Tibial nerve (tissue), 4 donors: ENCODE data around the gene ENG. TPM values are rescaled to one million over a fixed set of nuclear protein-coding genes. Genes with fewer than 3 reads are reported as not detected.

Experiments
- DNase-seq, 2 donors: peaks; one replicate each; pipeline ENCODE4 v3.0.0-alpha.2; 2019; ENCODE audit warnings: low spot score in 2 of 2
- H3K27ac ChIP-seq, 4 donors: fragments of 200-600 bp; sonication (generic) in 3 of 4; one replicate each; pipeline ENCODE4 v1.5.1; 2017 to 2019; ENCODE audit warnings: mild to moderate bottlenecking in 1 of 4
- H3K27me3 ChIP-seq, 2 donors: fragments of 200-600 bp; sonication (generic) in 1 of 2; one replicate each; pipeline versions ENCODE4 v1.5.1 to v1.6.0; 2017 to 2019
- H3K36me3 ChIP-seq, 3 donors: fragments of 200-600 bp; sonication (generic); one replicate each; pipeline ENCODE4 v1.5.1; 2018 to 2019
- H3K4me1 ChIP-seq, 4 donors: fragments of 200-600 bp; sonication (generic) in 3 of 4; one replicate each; pipeline ENCODE4 v1.5.1; 2017 to 2019
- H3K4me3 ChIP-seq, 4 donors: fragments of 200-600 bp; sonication (generic) in 3 of 4; one replicate each; pipeline ENCODE4 v1.5.1; 2017 to 2019; ENCODE audit warnings: mild to moderate bottlenecking in 1 of 4, moderate library complexity in 1 of 4
- H3K9me3 ChIP-seq, 4 donors: fragments of 200-600 bp; sonication (generic) in 3 of 4; one replicate each; pipeline ENCODE4 v1.5.1; 2017 to 2019
- EP300 ChIP-seq, 2 donors: sonication (generic); formaldehyde crosslinking; IDR thresholded peaks; one replicate each; pipeline ENCODE4 v1.6.1; 2017; ENCODE audit warnings: antibody characterized with exemption in 2 of 2, mild to moderate bottlenecking in 1 of 2
- POLR2A ChIP-seq, 2 donors: fragments of 450-650 bp; IDR thresholded peaks; one replicate each; pipeline ENCODE4 v1.6.1; 2017; ENCODE audit warnings: antibody characterized with exemption in 2 of 2, mild to moderate bottlenecking in 2 of 2, moderate library complexity in 2 of 2
- WGBS, 2 donors: methylation state at CpG; one replicate each; pipeline ENCODE4 v1.1.5; 2018; 5-methylcytosine and 5-hydroxymethylcytosine counted together
- total RNA-seq, 4 donors: library from RNA; depleted of rRNA; stranded (reverse); fragments of >200 nt; gene quantifications; one replicate each; pipeline ENCODE4 v1.1.0, GENCODE V29; 2016
- TF ChIP-seq, protein P1 (sequence below), 5 experiments: fragments of 200-600 bp in 3 of 5; fragments of 450-650 bp in 2 of 5; sonication (generic) in 3 of 5; IDR thresholded peaks; one replicate each; pipeline ENCODE4 v1.5.1; 2016 to 2019; ENCODE audit warnings: antibody characterized with exemption in 5 of 5, mild to moderate bottlenecking in 3 of 5, moderate library complexity in 2 of 5

Gene ENG
- total RNA-seq, 4 donors from 2014 or later, result 24.9 to 137 (median 85.6) TPM

DNA sequence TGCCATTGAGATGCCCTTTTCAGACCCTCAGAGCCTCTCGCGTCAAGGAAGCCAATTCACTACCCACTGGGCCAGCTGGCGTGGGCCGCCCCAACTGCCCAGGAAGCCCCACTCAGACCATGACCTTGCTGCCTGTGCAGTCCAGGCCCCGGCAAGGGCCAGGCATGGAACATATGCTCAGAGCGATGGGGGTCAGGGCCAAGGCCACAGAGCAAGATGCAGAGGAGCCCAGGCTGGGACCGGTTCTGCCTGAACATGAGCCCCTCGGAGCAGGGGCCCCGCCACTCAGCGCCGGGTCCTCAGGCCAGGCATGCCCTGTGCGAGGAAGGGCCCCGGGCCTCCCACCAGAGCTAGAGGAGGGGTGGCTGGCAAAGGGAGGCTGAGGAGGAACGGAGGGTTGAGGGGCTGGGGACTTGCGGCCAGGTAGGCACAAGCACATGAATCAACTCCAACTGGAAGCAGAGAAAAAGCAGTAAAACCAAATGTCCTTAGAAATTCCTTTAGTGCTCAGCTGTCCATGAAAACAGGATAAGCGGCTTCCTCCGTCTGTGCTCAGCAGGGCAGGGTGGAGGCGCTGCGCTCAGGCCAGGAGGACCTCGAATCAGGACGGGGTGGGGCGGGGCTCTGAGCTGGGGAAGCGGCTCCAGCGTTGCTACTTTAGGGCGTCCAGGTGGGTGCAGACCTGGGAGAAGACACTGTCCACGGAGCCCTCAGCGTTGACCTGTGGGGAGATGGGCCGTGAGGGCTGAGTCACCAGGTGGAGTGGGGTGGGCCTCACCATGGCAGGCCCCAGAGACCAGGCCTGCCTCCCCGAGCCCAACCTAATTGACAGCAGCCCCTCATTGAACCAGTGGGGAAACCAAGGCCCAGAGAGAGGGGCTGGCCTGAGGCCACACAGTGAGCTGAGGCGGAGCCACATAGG lies 13.2 kb upstream of the ENG start:
- Histone ChIP-seq H3K9me3 (no peaks in the 10 kb centered on the region), H3K27ac (peak overlapping the region in 1 of 4 donors; percentile 50), H3K36me3 (peaks cover 0 to 52% (median 0%) of the 10 kb centered on the region in 3 donors), H3K27me3 (no peaks in the 10 kb centered on the region), H3K4me3 (no peak overlapping the region), H3K4me1 (peaks cover 0 to 22% (median 7%) of the 10 kb centered on the region in 4 donors)
- no peak for TF ChIP-seq POLR2A (IDR thresholded peaks at IDR 0.05)
- no peak for TF ChIP-seq EP300 (IDR thresholded peaks at IDR 0.05)
- TF ChIP-seq, protein P1, sequence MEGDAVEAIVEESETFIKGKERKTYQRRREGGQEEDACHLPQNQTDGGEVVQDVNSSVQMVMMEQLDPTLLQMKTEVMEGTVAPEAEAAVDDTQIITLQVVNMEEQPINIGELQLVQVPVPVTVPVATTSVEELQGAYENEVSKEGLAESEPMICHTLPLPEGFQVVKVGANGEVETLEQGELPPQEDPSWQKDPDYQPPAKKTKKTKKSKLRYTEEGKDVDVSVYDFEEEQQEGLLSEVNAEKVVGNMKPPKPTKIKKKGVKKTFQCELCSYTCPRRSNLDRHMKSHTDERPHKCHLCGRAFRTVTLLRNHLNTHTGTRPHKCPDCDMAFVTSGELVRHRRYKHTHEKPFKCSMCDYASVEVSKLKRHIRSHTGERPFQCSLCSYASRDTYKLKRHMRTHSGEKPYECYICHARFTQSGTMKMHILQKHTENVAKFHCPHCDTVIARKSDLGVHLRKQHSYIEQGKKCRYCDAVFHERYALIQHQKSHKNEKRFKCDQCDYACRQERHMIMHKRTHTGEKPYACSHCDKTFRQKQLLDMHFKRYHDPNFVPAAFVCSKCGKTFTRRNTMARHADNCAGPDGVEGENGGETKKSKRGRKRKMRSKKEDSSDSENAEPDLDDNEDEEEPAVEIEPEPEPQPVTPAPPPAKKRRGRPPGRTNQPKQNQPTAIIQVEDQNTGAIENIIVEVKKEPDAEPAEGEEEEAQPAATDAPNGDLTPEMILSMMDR (IDR thresholded peaks at IDR 0.05), result no peak
- DNase-seq, result no peak
- 82 to 83% methylated on average over 26 to 30 of the region's 30 CpGs for WGBS, 2 donors

DNA sequence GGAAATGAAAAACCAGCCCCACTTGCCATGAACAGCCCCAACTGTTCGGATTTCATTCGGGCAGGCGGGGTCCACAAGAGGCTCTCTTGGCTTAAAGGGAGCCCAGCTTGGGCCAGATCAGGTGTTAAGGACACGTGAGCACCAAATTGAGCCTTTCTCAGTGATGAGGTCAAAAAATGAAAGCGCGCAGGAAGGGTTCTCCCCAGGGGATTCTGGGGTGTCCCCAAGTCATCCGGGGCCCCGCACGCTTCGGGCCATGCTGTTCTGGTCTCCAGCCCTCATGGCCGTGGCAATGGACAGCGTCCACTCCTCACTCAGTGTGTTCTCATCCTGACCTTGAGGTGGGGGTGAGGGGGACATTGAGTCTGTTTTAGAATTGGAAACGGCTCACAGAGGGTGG lies 12.1 kb upstream of the ENG start:
- Histone ChIP-seq H3K9me3 (no peaks in the 10 kb centered on the region), H3K27me3 (no peaks in the 10 kb centered on the region), H3K36me3 (peaks cover 0 to 41% (median 0%) of the 10 kb centered on the region in 3 donors), H3K4me1 (peaks cover 0 to 33% (median 17%) of the 10 kb centered on the region in 4 donors), H3K4me3 (no peak overlapping the region), H3K27ac (no peak overlapping the region)
- TF ChIP-seq POLR2A (IDR thresholded peaks at IDR 0.05), result no peak
- WGBS, 2 donors, result 89% methylated on average over 13 of the region's 13 CpGs
- no peak for DNase-seq

DNA sequence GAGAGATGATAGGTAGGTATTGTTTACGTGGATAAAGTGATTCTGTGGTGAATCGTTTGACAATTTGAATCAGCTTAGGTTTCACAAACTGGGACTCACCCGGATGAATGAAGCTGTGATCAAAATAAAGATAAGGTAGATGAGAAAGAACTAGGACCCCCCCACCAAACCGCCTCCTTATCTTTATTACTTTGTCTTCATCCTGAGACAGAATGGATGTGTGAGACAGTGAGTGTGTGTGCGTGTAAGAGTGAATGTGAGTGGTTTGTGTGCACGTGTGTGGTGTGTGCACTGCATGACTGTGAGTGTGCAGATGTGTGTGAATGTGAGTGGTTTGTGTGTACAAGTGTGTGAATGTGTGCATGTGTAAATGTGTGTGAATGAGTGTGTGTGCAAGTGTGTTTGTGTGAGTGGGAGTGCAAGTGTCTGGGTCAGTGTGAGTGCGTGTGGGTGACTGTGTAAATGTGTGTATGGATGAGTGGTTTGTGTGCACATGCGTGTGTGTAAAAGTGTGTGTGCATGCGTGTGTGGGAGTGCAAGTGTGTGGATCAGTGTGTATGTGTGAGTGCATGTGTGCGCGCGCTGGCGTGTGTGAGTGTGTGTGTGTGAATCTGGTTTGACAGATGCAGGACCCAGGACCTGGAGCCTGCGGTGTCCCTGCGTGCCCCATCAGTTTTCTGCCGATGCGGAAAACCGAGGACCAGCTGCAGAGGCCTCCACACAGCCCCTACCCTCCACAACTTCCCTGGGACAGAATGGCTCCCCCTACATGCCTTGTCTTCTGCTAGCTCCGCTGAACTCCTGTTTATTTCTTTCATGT lies 11.4 kb upstream of the ENG start:
- WGBS, 2 donors, result 75 to 78% methylated on average over 19 of the region's 19 CpGs

DNA sequence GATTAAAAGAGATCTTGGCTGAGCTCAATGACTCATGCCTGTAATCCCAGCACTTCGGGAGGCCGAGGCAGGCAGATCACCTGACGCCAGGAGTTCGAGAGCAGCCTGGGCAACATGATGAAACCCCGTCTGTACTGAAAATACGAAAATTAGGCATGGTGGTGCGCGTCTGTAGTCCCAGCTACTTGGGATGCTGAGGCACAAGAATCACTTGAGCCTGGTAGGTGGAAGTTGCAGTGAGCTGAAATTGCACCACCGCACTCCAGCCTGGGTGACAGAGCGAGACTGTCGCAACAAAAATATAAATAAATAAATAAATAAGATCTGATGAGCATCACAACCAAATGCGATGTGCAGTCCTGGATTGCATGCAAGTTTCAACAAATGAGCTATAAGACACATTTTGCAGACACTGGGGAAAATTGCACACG lies 8.7 kb upstream of the ENG start:
- Histone ChIP-seq H3K4me3 (no peak overlapping the region), H3K4me1 (peaks cover 0 to 39% (median 25%) of the 10 kb centered on the region in 4 donors), H3K9me3 (no peaks in the 10 kb centered on the region), H3K27ac (peak overlapping the region in 3 of 4 donors; percentile 77 to 84 (median 81)), H3K27me3 (no peaks in the 10 kb centered on the region), H3K36me3 (peaks cover 0 to 18% (median 0%) of the 10 kb centered on the region in 3 donors)
- TF ChIP-seq POLR2A (IDR thresholded peaks at IDR 0.05) (no peak), EP300 (IDR thresholded peaks at IDR 0.05) (no peak)
- TF ChIP-seq, protein P1 (IDR thresholded peaks at IDR 0.05), result no peak
- 87 to 88% methylated on average over 13 of the region's 13 CpGs for WGBS, 2 donors
- no peak for DNase-seq

More for the DNA sequence above, 11.4 kb upstream of the ENG start:
- H3K4me3 ChIP-seq, result no peak overlapping the region
- peaks cover 0 to 34% (median 0%) of the 10 kb centered on the region in 3 donors for H3K36me3 ChIP-seq
- no peak overlapping the region for H3K27ac ChIP-seq
- TF ChIP-seq EP300 (IDR thresholded peaks at IDR 0.05), result no peak
- TF ChIP-seq POLR2A (IDR thresholded peaks at IDR 0.05), result no peak
- H3K27me3 ChIP-seq, result no peaks in the 10 kb centered on the region
- peaks cover 0 to 36% (median 22%) of the 10 kb centered on the region in 4 donors for H3K4me1 ChIP-seq
- H3K9me3 ChIP-seq, result no peaks in the 10 kb centered on the region
- DNase-seq, result no peak

DNA sequence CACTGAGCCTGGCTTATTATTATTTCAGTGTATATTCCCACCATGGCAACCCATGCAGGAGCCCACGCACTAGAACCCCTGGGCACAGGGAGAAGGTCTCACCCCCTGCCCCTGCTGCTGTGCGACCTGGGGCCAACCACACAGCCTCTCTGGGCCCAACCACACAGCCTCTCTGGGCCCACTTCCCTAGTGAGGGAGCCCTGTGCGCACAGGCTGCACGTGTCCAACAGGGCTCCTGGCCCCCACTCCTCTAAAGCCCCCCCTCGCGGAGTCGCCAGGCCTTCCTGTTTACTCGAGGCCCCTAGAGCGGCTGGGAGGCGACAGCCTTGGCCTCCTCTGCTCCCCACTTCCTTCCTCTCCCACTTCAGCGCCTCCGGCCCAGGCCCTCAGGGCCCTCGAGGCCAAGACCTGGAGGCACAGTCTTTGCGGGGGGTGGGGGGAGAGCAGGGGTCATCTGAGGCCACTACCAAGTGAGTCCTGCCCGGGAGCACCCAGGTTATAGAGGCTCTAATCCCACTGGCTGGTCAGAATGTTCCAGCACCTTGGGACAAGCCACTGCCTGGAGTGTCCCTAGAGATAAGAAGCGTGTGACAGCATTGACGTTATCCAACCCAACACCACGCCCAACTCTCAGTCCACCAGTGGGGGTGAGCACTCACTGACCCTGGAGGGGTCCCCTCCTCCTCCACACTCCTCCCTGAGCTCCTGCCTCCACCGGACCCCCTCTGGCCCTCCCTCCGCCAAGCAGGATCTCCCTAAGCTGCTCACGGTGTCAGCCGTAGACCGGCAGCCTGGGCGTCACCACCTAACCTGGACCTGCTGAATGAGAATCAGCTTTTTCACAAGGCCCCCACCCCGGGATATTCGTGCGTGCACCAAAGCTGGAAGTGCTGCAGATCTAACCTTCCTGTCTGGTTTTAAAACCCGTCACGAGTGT lies 7.9 kb upstream of the ENG start:
- 51 to 60% methylated on average over 24 to 28 of the region's 29 CpGs for WGBS, 2 donors
- Histone ChIP-seq H3K4me3 (no peak overlapping the region), H3K4me1 (peaks cover 0 to 48% (median 33%) of the 10 kb centered on the region in 4 donors), H3K27ac (peak overlapping the region; percentile 59 to 84 (median 79)), H3K9me3 (no peaks in the 10 kb centered on the region), H3K27me3 (no peaks in the 10 kb centered on the region), H3K36me3 (peaks cover 0 to 9% (median 0%) of the 10 kb centered on the region in 3 donors)
- DNase-seq, result peak in 1 of 2 donors; percentile 55
- TF ChIP-seq, protein P1 (IDR thresholded peaks at IDR 0.05), result no peak
- no peak for TF ChIP-seq POLR2A (IDR thresholded peaks at IDR 0.05)
- TF ChIP-seq EP300 (IDR thresholded peaks at IDR 0.05), result peak; percentile 25 to 75
